ENCODE results near the gene HTRA1. TPM values are rescaled to one million over a fixed set of nuclear protein-coding genes. Genes with fewer than 3 reads are reported as not detected.

HTRA1 gene
- total RNA-seq, 1 donor from 2014 or later, result 185 TPM

- peak; percentile 25 for DNase-seq
Observed at GRCh38 chr10:122474131-122474818, 12.9 kb downstream of the HTRA1 start.

GRCh38 chr10:122475100-122475499 lies 13.7 kb downstream of the HTRA1 start:
- DNase-seq, result no peak

GRCh38 chr10:122475591-122476332 lies 14.4 kb downstream of the HTRA1 start:
- DNase-seq, result no peak

GRCh38 chr10:122476333-122476695 lies 15.0 kb downstream of the HTRA1 start:
- no peak for DNase-seq

GRCh38 chr10:122477436-122477835 lies 16.1 kb downstream of the HTRA1 start:
- DNase-seq, result no peak

GRCh38 chr10:122478971-122479370 lies 17.6 kb downstream of the HTRA1 start:
- no peak for DNase-seq

- DNase-seq, result no peak
Observed at GRCh38 chr10:122480146-122480833, 18.9 kb downstream of the HTRA1 start.

GRCh38 chr10:122481296-122482056 lies 20.1 kb downstream of the HTRA1 start:
- DNase-seq, result no peak

- no peak for DNase-seq
Observed at GRCh38 chr10:122484276-122485060, 23.1 kb downstream of the HTRA1 start.

GRCh38 chr10:122485670-122486069 lies 24.3 kb downstream of the HTRA1 start:
- peak; percentile 35 for DNase-seq

- no peak for DNase-seq
Observed at GRCh38 chr10:122486406-122487080, 25.2 kb downstream of the HTRA1 start.

- DNase-seq, result no peak
Observed at GRCh38 chr10:122487174-122487765, 25.9 kb downstream of the HTRA1 start.

GRCh38 chr10:122490268-122490667 lies 28.9 kb downstream of the HTRA1 start:
- DNase-seq, result no peak

- no peak for DNase-seq
Observed at GRCh38 chr10:122490786-122491680, 29.7 kb downstream of the HTRA1 start.

- DNase-seq, result no peak
Observed at GRCh38 chr10:122492006-122492405, 30.7 kb downstream of the HTRA1 start.

GRCh38 chr10:122492999-122493481 lies 31.7 kb downstream of the HTRA1 start:
- peak; percentile 96 for DNase-seq

- DNase-seq, result no peak
Observed at GRCh38 chr10:122493761-122494160, 32.4 kb downstream of the HTRA1 start.

GRCh38 chr10:122494173-122494820 lies 32.9 kb downstream of the HTRA1 start:
- DNase-seq, result no peak

- no peak for DNase-seq
Observed at GRCh38 chr10:122494833-122495232, 33.5 kb downstream of the HTRA1 start.

All from skin of body (tissue), 2 donors.